Liver (tissue), 3 donors: Measurements from ENCODE around the gene PTPN6.

ENCODE experiments used
- ATF3 ChIP-seq: IDR thresholded peaks from 2 replicates; pipeline ENCODE4 v1.6.1; 2016; ENCODE audit warnings: antibody characterized with exemption
- CTCF ChIP-seq: fragments of 150-350 bp; IDR thresholded peaks from 2 replicates; pipeline ENCODE4 v1.5.1; 2017; ENCODE audit warnings: improper control_type of control experiment, low read depth, low read length; ENCODE audit not compliant: missing input control
- EGR1 ChIP-seq, 2 donors: IDR thresholded peaks; 2 replicates each; pipeline ENCODE4 v1.6.1; 2016 to 2018; ENCODE audit warnings: antibody characterized with exemption in 2 of 2, low read depth in 2 of 2
- RAD21 ChIP-seq, 2 donors: IDR thresholded peaks; 2 replicates each; pipeline ENCODE4 v1.6.1; 2016; ENCODE audit warnings: antibody characterized with exemption in 2 of 2, mild to moderate bottlenecking in 2 of 2
- REST ChIP-seq: IDR thresholded peaks from 2 replicates; pipeline ENCODE4 v1.6.1; 2016; ENCODE audit warnings: antibody characterized with exemption, mild to moderate bottlenecking
- SP1 ChIP-seq: IDR thresholded peaks from 2 replicates; pipeline ENCODE4 v1.6.1; 2018; ENCODE audit warnings: antibody characterized with exemption, mild to moderate bottlenecking
- TAF1 ChIP-seq: conservative IDR thresholded peaks from 2 replicates; pipeline ENCODE4 v1.6.1; 2016; ENCODE audit warnings: antibody characterized with exemption, mild to moderate bottlenecking
- YY1 ChIP-seq: IDR thresholded peaks from 2 replicates; pipeline ENCODE4 v1.6.1; 2016; ENCODE audit warnings: antibody characterized with exemption, mild to moderate bottlenecking
- ZBTB33 ChIP-seq: IDR thresholded peaks from 2 replicates; pipeline ENCODE4 v1.6.1; 2016; ENCODE audit warnings: antibody characterized with exemption
- donor health status: healthy.
- donor health status: healthy.

- TF ChIP-seq CTCF (no peak), YY1 (no peak), EGR1 (IDR thresholded peaks at IDR 0.05; ENCODE audit: low read depth in 2 of 2) (no peak), REST (no peak), ATF3 (no peak), TAF1 (no peak), SP1 (no peak), ZBTB33 (no peak), RAD21 (IDR thresholded peaks at IDR 0.05) (no peak)
Measured at GRCh38 chr12:6987956-6988553, 36.9 kb downstream of the PTPN6 start.
